ENCODE measurements around the gene MCRIP1.

GRCh38 chr17:81817758-81818147 is 15.3 kb downstream of the MCRIP1 start:
- TF ChIP-seq CTCF (IDR thresholded peaks at IDR 0.05) (no peak), EZH2 (IDR thresholded peaks at IDR 0.05; ENCODE audit: borderline replicate concordance, insufficient read depth, low read depth, low read length, poor library complexity, severe bottlenecking) (no peak)

All from B cell (primary cell).